Suprapubic skin (tissue), 4 donors: ENCODE results near the gene MTCL1.

Experiments used
- EP300 ChIP-seq: sonication (generic); formaldehyde crosslinking; IDR thresholded peaks from one replicate; pipeline ENCODE4 v1.6.1; 2017; ENCODE audit warnings: antibody characterized with exemption
- POLR2A ChIP-seq, 2 donors: fragments of 450-650 bp; IDR thresholded peaks; one replicate each; pipeline ENCODE4 v1.6.1; 2017; ENCODE audit warnings: antibody characterized with exemption in 2 of 2, mild to moderate bottlenecking in 2 of 2, moderate library complexity in 2 of 2
- POLR2AphosphoS5 ChIP-seq, 3 donors: sonication (generic); formaldehyde crosslinking; IDR thresholded peaks; one replicate each; pipeline ENCODE4 v1.6.1; 2017; ENCODE audit warnings: antibody characterized with exemption in 3 of 3
- TF ChIP-seq, protein P1 (sequence below), 2 donors: fragments of 200-600 bp in 1 of 2; fragments of 450-650 bp in 1 of 2; sonication (generic) in 1 of 2; IDR thresholded peaks; one replicate each; pipeline ENCODE4 v1.5.1; 2016 to 2019; ENCODE audit warnings: antibody characterized with exemption in 2 of 2, mild to moderate bottlenecking in 1 of 2, moderate library complexity in 1 of 2

- TF ChIP-seq, protein P1, sequence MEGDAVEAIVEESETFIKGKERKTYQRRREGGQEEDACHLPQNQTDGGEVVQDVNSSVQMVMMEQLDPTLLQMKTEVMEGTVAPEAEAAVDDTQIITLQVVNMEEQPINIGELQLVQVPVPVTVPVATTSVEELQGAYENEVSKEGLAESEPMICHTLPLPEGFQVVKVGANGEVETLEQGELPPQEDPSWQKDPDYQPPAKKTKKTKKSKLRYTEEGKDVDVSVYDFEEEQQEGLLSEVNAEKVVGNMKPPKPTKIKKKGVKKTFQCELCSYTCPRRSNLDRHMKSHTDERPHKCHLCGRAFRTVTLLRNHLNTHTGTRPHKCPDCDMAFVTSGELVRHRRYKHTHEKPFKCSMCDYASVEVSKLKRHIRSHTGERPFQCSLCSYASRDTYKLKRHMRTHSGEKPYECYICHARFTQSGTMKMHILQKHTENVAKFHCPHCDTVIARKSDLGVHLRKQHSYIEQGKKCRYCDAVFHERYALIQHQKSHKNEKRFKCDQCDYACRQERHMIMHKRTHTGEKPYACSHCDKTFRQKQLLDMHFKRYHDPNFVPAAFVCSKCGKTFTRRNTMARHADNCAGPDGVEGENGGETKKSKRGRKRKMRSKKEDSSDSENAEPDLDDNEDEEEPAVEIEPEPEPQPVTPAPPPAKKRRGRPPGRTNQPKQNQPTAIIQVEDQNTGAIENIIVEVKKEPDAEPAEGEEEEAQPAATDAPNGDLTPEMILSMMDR (IDR thresholded peaks at IDR 0.05) = no peak
- TF ChIP-seq POLR2AphosphoS5 (IDR thresholded peaks at IDR 0.05) (no peak), POLR2A (IDR thresholded peaks at IDR 0.05) (no peak), EP300 (no peak)
Observed at GRCh38 chr18:8756571-8756970, 51.2 kb downstream of the MTCL1 start.
